Measurements from ENCODE around the gene TAB2.

DNA sequence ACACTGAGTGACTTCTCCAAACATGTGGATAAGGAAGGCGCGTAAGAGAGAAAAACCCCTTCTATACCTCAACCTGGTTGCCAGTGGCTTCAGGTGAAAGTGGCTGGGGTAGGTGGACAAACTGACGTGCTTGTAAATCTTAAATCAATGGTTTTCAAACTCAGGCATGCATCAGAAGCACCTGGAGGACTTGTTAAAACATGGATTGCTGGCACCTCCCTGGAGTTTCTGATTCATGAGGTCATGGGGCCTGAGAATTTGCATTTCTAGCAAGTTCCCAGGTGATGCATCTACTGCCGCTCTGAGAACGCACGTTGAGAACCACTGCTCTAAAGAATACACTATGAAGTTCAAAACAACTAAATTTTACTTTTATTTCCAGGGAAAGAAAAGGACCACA is 31.9 kb upstream of the TAB2 start:
- no peak for TF ChIP-seq JUN (IDR thresholded peaks at IDR 0.05)
- no peak for TF ChIP-seq CBX8 (IDR thresholded peaks at IDR 0.05)
